HG02981 (cell line): ENCODE results near the gene FUT3.
"Not testable (repeated sequence)": the region's sequence is repeated elsewhere in the genome, so short reads cannot be mapped to it uniquely, and the experiment has no call there.

Experiments
- ATAC-seq: cut with Tn5 transposase; IDR thresholded peaks from one replicate; pipeline ENCODE4 v1.9.1; 2021; ENCODE audit warnings: mild to moderate bottlenecking, moderate library complexity; ENCODE audit not compliant: unreplicated experiment

The FUT3 gene

DNA sequence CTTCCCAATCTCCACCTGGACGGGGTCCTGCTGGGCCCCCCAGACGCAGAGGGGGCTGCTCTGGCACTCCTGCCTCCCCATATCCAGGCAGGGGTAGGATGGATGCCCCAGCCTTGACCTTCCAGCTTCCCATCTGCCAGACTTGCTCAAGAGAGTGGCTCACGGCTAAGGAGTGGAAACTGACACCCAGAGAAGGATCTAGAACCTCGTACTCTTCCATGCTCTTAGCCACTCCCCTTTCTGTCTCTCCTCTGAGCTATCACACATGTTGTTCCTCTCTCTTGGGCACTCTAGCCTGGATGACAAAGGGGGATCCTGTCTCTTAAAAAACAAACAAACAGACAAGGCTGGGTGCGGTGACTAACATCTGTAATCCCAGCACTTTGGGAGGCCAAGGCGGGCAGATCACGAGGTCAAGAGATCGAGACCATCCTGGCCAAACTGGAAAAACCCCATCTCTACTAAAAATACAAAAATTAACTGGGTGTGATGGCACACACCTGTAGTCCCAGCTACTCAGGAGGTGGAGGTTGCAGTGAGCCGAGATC is 31.2 kb upstream of the FUT3 start:
- no peak for ATAC-seq

DNA sequence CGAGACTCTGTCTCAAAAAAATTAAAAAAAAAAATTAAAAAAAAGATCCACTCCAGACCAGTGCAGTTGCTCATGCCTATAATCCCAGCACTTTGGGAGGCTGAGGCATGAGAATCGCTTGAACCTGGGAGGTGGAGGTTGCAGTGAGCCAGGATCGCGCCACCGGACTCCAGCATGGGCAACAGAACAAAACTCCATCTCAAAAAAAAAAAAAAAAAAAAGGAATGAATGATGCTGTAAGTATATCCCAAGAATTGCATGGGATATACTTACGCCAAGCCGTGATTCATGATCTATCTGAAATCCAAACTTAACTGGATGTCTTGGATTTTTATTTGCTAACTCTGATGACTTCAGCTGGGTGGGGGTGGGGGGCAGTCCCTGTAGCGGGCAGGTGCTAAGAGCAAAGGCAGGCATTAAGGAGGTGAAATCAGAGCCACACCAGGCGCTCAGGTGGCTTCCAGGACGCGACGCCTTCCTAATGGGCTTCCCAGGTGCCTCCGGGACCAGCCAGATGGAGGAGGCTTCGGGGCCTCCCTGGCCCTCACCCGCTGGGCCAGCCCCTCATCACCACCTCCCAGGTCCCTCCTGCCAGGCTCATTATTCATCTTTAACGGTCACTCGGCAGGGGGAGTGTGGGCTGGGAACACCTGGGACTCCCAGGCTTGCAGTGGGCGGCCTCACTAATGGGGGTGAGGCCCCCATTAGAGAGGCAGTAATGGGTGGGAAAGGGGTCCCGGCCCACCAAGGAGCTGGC is 30.5 kb upstream of the FUT3 start:
- no peak for ATAC-seq

DNA sequence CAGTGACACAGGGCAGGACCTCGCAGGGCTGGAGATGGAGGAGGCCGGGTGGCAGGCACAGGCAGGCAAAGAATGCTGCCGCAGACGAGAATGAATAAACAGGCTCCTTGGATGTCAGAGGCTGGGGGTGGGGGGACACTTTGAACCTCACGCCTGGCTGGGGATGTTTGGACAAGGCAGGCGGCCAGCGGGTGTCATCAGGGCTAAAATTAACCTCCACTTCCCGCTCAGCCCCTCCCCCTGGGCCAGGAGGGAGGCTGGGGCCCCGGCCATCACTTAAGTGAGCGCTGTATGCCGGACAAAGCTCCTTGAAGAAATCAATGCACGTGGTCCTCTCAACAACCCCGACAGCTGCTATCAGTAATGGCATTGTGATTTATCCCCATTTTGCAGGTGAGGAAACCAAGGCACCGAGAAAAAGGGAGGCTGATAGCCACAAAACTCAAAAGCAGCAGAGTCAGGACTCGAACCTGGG is 29.4 kb upstream of the FUT3 start:
- ATAC-seq: no peak

DNA sequence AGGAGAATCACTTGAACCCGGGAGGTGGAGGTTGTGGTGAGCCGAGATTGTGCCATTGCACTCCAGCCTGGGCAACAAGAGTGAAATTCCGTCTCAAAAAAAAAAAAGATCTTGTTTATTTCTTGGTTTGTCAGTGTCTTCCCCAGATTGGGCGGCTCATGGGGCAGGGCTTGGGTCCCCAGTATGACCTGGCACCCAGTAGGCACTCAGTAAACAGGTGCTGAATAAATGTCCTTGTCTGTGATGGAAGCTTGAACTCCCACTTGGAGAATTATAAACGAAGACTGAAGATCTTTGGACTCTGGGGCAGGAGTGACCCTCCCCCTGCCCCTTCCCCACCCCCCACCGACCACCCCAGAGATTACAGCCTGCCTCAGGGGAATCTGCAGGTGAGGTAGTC is 28.9 kb upstream of the FUT3 start:
- no peak for ATAC-seq

DNA sequence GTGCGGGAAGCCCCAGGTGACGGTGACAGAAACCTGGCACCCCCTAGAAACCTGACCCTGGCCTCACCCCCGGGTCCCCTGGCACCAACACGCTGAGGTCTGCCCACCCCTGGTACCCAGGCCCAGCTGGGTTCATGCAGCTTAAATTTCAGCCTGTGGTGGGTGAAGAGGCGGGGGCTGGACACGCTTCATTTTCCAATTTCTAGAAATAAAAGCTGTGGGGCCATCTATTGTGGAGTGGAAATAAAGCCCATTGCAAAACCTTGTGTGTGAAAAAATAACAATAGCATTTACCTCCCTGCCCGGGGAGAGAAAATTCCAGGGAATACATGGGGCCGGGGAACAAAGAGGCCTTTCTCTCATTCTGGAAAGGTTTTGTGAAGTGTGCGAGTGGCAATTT is 26.6 kb upstream of the FUT3 start:
- no peak for ATAC-seq

DNA sequence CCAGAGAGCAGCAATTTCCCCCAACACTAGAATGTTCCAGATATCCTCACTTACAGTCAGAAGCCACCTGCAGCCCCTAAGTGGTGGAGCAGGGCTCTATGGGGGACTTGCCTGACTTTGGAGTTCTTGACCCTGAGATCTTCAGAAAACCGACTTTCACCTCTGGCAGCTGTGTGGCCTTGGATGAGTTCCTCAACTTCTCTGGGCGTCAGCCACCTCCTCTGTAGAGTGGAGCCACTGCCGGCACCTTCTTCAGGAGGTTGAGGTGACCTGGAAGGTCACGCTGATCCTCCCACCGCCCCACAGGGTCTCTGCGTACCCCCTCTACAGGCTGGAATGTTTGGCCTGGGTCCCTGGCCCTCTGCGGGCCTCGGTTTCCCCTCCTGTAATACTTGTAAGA is 26.2 kb upstream of the FUT3 start:
- ATAC-seq: no peak

DNA sequence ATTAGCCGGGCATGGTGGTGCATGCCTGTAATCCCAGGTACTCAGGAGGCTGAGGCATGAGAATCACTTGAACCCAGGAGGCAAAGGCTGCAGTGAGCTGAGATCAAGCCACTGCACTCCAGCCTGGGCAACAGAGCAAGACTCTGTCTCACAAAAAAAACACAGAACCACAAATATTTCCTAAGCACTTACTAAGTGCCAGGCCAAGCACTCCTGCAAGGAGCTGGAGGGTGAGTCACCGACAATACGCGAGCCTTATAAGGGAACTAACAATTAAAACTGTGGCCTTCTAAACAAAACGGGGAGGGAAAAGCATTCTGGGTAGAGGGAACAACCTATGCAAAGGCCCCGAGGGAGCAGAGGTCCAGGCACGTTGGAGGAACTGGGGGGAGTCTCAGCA is 23.2 kb upstream of the FUT3 start:
- ATAC-seq: not testable (repeated sequence)

DNA sequence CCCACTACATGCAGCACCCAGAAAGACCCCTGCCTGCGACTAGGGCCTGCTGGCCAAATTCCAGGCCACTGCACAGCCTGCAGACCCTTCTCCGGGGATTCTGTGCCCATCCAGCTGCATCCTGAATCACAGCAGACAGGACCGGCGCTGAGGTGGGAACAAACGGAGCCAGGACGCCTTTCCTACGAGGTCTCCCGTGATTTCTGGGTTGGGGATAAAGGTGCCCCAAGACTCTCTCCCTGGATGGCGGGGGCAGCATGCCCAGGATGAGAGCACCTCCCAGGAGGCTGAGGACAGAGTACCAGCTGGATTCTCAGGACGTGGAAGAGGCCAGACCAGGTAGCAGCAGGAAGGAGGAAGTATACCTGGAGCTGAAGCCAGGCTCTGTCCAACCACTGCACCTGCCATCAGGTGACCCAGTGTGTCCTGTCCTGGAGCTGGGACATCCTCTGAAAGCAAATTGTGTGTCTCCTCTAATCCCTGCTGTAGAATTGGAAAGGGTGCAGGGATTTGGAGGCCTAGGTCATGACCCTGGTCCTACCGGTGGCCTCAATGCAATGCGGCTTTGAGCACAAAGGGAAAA is 22.5 kb upstream of the FUT3 start:
- ATAC-seq: no peak

DNA sequence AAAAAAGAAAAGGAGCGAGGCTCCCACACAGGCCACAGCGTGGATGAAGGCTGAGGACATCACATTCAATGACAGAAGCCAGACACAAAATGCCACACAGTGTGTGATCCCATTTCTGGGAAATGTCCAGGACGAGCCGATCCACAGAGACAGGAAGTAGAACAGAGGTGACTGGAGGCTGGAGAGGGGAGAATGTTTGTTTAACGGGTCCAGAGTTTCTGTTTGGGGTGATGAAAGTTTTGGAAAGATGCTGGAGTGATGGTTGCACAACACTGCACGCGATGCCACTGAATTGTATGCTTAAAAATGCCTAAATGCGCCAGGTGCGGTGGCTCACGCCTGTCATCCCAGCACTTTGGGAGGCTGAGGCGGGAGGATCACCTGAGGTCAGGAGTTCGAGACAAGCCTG is 19.7 kb upstream of the FUT3 start:
- ATAC-seq: no peak

DNA sequence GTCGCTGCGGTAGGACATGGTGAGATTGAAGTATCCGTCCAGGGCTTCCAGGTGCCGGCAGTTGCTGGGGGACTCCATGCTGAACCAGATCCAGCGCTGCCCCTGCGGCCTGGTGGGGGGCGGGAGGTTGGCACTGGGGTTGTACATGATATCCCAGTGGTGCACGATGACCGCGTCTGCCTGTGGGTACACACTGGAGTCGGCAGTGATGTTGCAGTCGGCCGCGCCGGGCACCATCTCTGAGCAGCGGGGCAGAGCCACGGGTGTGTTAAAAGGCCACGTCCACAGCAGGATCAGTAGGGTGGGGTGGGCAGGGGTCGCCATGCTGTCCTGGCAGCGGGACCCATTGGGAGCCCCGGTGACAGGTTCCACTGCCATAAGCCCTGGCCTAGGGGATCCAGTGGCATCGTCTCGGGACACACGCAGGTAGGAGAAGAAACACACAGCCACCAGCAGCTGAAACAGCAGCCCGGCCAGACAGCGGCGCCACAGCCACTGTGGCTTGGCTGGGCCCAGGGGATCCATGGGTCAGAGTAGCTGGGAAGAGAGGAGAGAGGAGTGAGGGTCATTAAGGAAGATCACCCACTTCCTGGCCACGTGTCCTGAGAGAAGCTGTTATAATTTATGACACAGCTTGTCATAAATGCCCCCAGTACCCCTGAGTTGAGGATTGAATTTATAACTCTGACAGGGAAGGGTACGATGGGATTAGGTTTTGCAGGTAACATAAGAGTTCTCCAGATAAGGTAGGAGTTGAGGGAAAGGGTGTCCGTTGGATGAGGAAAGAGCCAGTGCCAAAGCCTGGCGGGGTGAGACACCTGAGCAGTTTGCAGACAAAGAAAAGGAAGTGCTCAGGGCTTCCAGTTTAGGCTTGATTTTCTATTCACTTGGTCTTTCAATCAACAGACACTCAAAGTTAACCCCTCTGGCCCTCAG is 16.2 kb upstream of the FUT3 start:
- ATAC-seq: no peak

DNA sequence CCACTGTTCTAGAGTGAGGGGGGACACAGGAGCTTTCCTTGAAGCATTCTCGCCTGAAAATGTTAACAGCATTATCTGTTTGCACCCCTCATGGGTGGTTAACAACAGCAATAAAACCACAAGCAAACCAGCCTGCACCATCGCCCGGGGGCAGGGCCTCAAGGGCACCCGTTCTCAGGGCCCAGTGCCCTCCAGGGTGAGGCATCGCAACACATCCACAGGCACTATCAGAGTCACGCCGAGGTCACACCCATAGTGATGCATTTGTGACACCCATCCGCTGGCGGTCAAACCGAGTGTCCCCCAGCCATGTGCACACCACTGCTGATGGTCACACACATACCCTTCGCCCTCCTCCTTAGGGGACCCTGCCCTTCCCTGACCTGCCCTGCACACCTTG is 14.5 kb upstream of the FUT3 start:
- ATAC-seq: no peak

DNA sequence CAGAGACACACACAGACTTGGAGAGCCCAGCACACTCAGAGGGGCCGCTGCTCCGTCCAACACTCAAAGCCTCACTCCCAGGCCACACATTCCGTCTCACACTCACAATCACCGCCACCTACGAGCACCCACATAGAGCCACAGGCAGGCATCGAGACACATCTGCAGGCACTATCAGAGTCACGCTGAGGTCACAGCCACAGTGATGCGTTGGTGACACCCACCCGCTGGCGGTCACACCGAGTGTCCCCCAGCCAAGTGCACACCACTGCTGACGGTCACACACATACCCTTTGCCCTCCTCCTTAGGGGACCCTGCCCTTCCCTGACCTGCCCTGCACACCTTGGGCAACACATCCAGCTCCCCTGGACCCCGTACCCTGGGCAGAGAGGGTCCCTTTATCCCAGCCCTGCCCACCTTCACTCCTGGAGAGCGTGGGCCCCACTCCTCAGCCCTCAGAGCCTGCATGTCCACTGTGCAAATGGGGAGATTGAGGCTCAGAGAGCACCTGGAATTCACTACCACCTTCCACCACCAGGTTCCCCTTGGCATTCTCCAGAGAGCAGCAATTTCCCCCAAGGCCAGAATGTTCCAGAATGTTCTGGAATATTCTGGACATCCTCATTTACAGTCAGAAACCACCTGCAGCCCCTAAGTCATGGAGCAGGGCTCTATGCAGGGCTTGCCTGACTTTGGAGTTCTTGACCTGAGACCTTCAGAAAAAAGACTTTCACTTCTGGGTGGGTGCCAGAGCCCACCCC is 13.7 kb upstream of the FUT3 start:
- no peak for ATAC-seq

DNA sequence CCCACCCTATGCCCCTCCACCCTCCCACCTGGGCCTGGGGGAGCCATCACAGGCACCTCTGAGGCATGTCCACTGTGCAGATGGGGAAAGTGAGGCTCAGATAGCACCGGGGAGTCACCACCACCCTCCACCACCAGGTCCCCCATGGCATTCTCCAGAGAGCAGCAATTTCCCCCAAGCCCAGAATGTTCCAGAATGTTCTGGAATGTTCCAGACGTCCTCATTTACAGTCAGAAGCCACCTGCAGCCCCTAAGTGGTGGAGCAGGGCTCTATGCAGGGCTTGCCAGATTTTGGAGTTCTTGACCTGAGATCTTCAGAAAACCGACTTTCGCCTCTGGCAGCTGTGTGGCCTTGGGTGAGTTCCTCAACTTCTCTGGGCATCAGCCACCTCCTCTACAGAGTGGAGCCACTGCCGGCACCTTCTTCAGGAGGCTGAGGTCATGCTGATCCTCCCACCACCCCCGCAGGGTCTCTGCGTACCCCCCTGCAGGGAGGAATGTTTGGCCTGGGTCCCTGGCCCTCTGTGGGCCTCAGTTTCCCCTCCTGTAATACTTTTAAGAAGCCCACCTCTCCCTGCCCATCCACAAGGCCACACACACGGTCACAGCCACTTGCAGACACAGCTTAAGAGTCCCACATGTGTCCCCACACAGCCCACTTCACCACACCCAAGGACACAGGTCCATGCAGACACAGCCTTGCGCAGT is 12.9 kb upstream of the FUT3 start:
- ATAC-seq: no peak

DNA sequence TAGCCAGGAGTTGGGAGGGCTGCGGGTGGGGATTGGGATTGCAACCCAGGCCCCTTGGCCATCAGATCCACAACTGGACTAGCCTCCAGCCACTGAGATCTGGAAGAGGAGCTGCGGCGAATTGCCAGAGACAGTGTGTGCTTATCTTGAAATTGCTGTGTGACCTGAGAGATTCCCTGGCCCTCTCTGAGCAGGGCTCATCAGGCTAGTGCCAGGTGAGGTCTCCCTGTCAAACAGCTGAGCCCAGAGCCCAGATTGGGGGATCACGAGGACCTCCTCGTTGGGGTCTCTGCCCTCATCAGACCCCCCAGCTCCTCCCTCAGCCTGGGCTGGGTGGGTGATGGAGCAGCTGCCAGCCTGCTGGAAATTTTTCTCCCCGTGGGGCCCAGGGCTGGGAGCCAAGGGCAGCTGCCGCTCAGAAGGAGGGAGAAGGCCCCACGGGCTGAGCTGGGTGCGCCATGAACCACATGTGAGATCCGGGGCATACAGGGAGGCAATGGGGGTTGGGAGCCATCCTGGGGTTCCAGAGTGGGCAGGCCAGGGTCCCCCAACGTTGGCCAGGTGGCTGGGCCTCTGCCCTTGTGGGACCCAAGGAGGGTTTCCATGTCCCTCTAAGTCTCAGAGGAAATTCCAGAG is 11.9 kb upstream of the FUT3 start:
- no peak for ATAC-seq

DNA sequence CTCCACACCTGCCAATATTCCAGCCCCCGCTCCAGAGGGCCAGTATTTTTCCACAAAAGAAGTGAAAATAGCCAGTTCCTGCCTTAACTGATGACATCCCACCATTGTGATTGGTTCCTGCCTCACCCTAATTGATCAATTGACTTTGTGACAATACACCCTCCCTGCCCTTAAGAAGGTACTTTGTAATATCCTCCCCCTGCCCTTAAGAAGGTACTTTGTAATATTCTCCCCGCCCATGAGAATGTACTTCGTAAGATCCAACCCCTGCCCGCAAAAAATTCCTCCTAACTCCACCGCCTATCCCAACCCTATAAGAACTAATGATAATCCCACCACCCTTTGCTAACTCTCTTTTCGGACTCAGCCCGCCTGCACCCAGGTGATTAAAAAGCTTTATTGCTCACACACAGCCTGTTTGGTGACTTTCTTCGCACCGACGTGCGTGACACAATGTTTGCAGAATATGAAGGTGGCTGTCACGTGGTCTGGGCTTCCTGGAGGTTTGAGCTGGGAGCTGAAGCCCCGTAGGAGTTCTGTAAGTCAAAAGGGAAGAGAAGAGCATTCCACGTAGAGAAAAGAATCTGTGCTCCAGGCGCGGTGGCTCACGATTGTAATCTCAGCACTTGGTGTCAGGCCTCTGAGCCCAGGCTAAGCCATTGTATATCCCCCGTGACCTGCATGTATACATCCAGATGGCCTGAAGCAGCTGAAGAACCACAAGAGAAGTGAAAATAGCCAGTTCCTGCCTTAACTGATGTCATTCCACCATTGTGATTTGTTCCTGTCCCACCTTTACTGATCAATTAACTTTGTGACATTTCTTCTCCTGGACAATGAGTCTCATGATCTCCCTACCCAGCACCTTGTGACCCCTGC is 6.2 kb upstream of the FUT3 start:
- ATAC-seq: no peak

DNA sequence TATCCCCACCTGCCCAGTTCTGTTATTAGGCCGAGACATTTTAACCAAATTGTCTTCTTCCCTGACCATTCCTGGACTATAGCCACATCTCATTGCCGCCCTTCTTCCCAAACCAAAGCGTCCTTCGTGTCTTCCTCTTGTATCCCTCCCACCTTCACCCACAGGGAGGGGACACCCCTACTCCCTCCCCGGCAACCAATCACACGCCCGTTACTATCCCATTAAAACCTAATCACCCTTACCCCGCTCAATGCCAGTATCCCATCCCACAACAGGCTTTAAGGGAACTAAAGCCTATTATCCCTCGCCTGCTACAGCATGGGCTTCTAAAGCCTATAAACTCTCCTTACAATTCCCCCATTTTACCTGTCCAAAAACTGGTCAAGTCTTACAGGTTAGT is 3.9 kb upstream of the FUT3 start:
- not testable (repeated sequence) for ATAC-seq

DNA sequence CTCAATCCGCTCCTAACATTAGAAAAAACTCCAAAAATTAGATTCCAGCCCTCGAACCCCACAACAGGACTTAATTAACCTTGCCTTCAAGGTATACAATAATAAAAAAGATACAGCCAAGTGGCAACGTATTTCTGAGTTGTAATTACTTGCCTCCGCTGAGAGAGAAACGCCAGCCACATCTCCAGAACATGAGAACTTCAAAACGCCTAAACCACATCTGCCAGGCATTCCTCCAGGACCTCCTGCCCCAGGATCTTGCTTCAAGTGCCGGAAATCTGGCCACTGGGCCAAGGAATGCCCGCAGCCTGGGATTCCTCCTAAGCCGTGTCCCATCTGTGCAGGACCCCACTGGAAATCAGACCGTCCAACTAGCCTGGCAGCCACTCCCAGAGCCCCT is 2.9 kb upstream of the FUT3 start:
- ATAC-seq: not testable (repeated sequence)

DNA sequence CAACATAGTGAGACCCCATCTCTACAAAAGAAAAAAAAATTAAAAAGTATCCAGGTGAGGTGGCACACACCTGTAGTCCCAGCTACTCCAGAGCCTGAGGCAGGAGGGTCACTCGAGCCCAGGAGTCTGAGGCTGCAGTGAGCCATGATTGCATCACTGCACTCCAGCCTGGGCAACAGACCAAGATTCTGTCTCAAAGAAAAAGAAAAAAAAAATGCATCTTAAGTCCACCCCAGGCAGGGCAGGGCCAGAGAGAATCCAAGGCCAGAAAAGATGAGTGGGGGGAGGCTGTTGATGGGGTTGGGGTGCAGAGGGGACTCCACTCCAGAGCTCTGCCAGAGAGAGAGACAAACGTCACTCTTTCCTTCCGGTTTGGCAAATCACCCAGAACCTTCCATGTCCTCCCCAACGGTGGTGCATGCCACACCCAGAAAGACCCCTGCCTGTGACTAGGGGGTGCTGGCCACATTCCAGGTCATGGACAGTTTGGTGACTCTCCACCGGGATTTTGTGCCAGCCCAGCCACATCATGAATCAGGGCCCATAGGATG is 431 bp downstream of the FUT3 start:
- no peak for ATAC-seq
